GM19395 (cell line): Measurements from ENCODE around the gene ABL2.

Experiments
- ATAC-seq: cut with Tn5 transposase; IDR thresholded peaks from one replicate; pipeline ENCODE4 v1.9.1; 2021; ENCODE audit warnings: mild to moderate bottlenecking, moderate library complexity; ENCODE audit not compliant: unreplicated experiment

Gene ABL2

GRCh38 chr1:179103999-179104398 is 125.5 kb downstream of the ABL2 start:
- ATAC-seq, result no peak

GRCh38 chr1:179101566-179101965 is 127.9 kb downstream of the ABL2 start:
- ATAC-seq, result no peak

GRCh38 chr1:179099891-179100290 is 129.6 kb downstream of the ABL2 start:
- ATAC-seq, result no peak

- ATAC-seq, result no peak
These were observed 133.6 kb downstream of the ABL2 start for GRCh38 chr1:179095924-179096323.

GRCh38 chr1:179095377-179095776 is 134.1 kb downstream of the ABL2 start:
- ATAC-seq, result no peak

GRCh38 chr1:179094818-179095217 is 134.7 kb downstream of the ABL2 start:
- no peak for ATAC-seq

- no peak for ATAC-seq
These were observed 136.5 kb downstream of the ABL2 start for GRCh38 chr1:179092896-179093461.

GRCh38 chr1:179091691-179092165 is 137.7 kb downstream of the ABL2 start:
- ATAC-seq, result no peak

- no peak for ATAC-seq
These were observed 138.6 kb downstream of the ABL2 start for GRCh38 chr1:179090923-179091322.

GRCh38 chr1:179090522-179090921 is 139.0 kb downstream of the ABL2 start:
- no peak for ATAC-seq

- no peak for ATAC-seq
These were observed 139.5 kb downstream of the ABL2 start for GRCh38 chr1:179089827-179090482.

GRCh38 chr1:179087665-179088064 is 141.8 kb downstream of the ABL2 start:
- ATAC-seq, result no peak

GRCh38 chr1:179083533-179083932 is 145.9 kb downstream of the ABL2 start:
- peak; percentile 16 for ATAC-seq

- ATAC-seq, result peak; percentile 1
These were observed 146.5 kb downstream of the ABL2 start for GRCh38 chr1:179082999-179083335.

- peak; percentile 13 for ATAC-seq
These were observed 147.0 kb downstream of the ABL2 start for GRCh38 chr1:179082333-179082998.

GRCh38 chr1:179081687-179082332 is 147.7 kb downstream of the ABL2 start, which contains the start of gene TOR3A:
Gene TOR3A, plus strand, starts transcription at chr1:179082070. Its CDS starts 59 bp downstream, at chr1:179082129.
- ATAC-seq, result peak; percentile 86

GRCh38 chr1:179080866-179081686 is 148.4 kb downstream of the ABL2 start:
- no peak for ATAC-seq

GRCh38 chr1:179079113-179079761 is 150.2 kb downstream of the ABL2 start:
- ATAC-seq, result no peak

GRCh38 chr1:179077396-179077795 is 152.1 kb downstream of the ABL2 start:
- ATAC-seq, result no peak

- no peak for ATAC-seq
These were observed 163.0 kb downstream of the ABL2 start for GRCh38 chr1:179066471-179066870.
